ENCODE results near the gene PDZK1IP1. TPM values are rescaled to one million over a fixed set of nuclear protein-coding genes. Genes with fewer than 3 reads are reported as not detected.

PDZK1IP1 gene
- total and polyA plus RNA-seq, 9 donors, result 0.36 to 66.1 (median 0.61) TPM; not detected in 2

DNA sequence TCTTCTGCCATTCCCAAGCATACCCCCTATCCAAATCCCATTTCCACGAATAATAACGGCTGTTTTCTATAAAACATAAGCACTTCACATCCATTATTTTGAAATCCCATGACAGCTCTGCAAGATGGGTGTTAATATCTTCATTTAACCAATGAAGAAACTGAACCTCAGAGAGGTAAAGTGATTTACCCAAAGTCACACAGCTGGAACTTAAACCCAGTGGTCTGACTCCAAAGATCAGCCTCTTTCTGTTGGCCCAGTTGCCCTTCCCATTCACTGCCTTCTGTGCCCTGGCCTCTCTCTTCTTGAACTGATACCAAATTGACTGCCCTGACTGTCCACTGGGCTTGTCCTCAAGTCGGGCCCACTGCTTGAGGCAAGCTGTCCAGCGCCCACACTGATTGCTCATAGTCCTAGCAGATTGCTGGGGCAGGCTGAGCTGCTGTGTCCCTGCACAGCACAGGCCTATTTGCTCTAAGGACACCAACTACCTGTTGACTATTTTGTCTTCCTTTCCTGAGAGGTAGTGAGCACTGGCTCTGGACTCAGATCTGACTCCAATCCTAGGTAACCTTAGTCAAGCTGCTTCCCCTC is 22.9 kb upstream of the PDZK1IP1 start:
- no peaks in the 10 kb centered on the region for H3K4me1 ChIP-seq (ENCODE audit: insufficient read depth)
- WGBS, 3 donors, result 81 to 90% (median 81%) methylated on average over 4 of the region's 4 CpGs
- H3K27me3 ChIP-seq, result no peaks in the 10 kb centered on the region
- DNase-seq, result no peak
- no peak overlapping the region for H3K4me3 ChIP-seq
- no peaks in the 10 kb centered on the region for H3K36me3 ChIP-seq
- H3K9me3 ChIP-seq, result no peaks in the 10 kb centered on the region
- no peak overlapping the region for H3K27ac ChIP-seq
- TF ChIP-seq POLR2A (IDR thresholded peaks at IDR 0.05), result no peak
- TF ChIP-seq, protein P1, sequence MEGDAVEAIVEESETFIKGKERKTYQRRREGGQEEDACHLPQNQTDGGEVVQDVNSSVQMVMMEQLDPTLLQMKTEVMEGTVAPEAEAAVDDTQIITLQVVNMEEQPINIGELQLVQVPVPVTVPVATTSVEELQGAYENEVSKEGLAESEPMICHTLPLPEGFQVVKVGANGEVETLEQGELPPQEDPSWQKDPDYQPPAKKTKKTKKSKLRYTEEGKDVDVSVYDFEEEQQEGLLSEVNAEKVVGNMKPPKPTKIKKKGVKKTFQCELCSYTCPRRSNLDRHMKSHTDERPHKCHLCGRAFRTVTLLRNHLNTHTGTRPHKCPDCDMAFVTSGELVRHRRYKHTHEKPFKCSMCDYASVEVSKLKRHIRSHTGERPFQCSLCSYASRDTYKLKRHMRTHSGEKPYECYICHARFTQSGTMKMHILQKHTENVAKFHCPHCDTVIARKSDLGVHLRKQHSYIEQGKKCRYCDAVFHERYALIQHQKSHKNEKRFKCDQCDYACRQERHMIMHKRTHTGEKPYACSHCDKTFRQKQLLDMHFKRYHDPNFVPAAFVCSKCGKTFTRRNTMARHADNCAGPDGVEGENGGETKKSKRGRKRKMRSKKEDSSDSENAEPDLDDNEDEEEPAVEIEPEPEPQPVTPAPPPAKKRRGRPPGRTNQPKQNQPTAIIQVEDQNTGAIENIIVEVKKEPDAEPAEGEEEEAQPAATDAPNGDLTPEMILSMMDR (IDR thresholded peaks at IDR 0.05), result no peak
- TF ChIP-seq EP300 (IDR thresholded peaks at IDR 0.05), result no peak
- intact Hi-C loops (cut with DNase I), result no loop called here

DNA sequence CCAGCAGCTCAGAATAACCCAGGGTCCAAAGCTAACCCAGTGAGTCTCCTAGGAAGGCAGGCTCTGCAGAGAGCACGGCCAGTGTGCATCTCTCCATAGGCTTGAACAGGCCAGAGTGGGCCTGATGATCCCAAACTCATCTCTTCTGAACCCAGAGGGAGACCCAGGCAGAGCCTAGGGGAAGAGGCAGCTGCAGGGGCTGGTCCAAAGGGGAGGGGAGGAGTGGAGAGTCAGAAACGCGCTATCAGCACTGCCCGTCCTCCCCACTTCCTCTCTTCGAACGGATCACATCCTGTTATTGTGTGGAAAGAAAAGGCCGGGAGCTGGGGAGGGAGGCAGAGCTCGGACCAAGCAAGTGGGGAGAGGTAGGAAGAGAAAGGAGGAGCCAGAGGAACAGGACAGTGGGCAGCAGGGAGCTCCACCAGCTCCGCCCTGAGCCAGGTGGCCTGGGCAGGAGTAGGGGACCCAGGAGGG is 22.0 kb upstream of the PDZK1IP1 start:
- Histone ChIP-seq H3K4me3 (no peak overlapping the region), H3K27me3 (no peaks in the 10 kb centered on the region), H3K9me3 (no peaks in the 10 kb centered on the region), H3K4me1 (ENCODE audit: insufficient read depth) (no peaks in the 10 kb centered on the region), H3K36me3 (no peaks in the 10 kb centered on the region), H3K27ac (no peak overlapping the region)
- intact Hi-C loops (cut with DNase I), result no loop called here
- no peak for DNase-seq
- whole genome bisulfite sequencing, 3 donors, result 34 to 44% (median 35%) methylated on average over 9 of the region's 9 CpGs
- TF ChIP-seq POLR2A (IDR thresholded peaks at IDR 0.05) (no peak), EP300 (IDR thresholded peaks at IDR 0.05) (no peak)
- TF ChIP-seq, protein P1 (IDR thresholded peaks at IDR 0.05), result no peak

DNA sequence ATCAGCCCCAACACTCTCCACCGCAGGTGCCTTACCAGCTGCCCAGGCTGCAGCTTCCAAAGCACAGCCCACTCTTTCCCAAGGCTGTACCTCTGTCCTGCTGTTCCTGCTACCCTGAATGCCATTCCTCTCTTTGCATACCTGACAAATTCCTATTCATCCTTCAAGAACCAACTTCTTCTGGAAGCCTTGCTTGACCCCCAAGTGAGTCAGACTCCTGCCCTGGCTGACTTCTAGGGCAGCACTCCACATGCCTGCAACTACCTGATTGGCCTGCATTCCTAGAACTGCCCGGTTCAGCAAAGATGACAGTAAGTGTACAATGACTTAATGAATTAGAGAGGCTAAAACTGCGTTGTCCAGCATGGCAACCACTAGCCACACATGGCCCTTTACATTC is 20.8 kb upstream of the PDZK1IP1 start:
- DNase-seq, result no peak

DNA sequence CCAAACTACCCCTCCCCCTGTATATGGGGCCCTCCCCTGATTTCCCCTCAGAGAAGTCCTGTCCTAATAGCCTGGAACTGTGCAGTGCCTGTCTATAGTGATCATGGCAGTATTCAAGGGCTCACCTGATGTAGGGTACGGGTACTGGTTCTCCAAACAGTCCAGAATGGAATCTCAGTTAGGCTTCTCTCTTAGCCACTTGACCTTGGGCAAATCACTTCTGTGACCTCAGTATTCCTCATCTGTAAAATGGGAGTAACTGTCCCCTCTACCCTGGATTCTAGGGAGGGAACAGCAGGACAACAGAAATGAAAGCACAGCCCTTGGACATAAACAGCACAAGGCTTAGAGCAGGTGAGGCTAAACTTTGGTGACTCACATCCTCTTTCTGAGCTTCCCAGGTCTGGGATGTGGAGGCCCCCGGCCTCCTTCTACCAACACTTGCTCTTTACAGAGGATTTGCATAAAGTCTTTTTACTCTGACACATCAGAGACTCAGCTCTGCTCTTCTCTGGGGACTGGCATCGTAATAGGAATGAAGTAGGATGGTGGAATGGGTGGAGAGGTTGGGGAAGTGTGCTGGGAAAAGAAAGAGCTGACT is 20.0 kb upstream of the PDZK1IP1 start:
- 77 to 89% (median 81%) methylated on average over 3 of the region's 3 CpGs for WGBS, 3 donors

More for the DNA sequence above, 20.8 kb upstream of the PDZK1IP1 start:
- Histone ChIP-seq H3K27ac (no peak overlapping the region), H3K27me3 (no peaks in the 10 kb centered on the region), H3K4me3 (no peak overlapping the region), H3K36me3 (no peaks in the 10 kb centered on the region), H3K9me3 (no peaks in the 10 kb centered on the region), H3K4me1 (ENCODE audit: insufficient read depth) (no peaks in the 10 kb centered on the region)
- intact Hi-C loops (cut with DNase I), result no loop called here
- 76 to 80% (median 77%) methylated on average over 3 of the region's 3 CpGs for WGBS, 3 donors
- TF ChIP-seq POLR2A (IDR thresholded peaks at IDR 0.05) (no peak), EP300 (IDR thresholded peaks at IDR 0.05) (no peak)
- TF ChIP-seq, protein P1 (IDR thresholded peaks at IDR 0.05), result no peak

More for the DNA sequence above, 20.0 kb upstream of the PDZK1IP1 start:
- Histone ChIP-seq H3K36me3 (no peaks in the 10 kb centered on the region), H3K4me3 (no peak overlapping the region), H3K4me1 (ENCODE audit: insufficient read depth) (no peaks in the 10 kb centered on the region), H3K27ac (no peak overlapping the region), H3K9me3 (no peaks in the 10 kb centered on the region), H3K27me3 (no peaks in the 10 kb centered on the region)
- no peak for DNase-seq
- no peak for TF ChIP-seq EP300 (IDR thresholded peaks at IDR 0.05)
- no peak for TF ChIP-seq POLR2A (IDR thresholded peaks at IDR 0.05)
- TF ChIP-seq, protein P1 (IDR thresholded peaks at IDR 0.05), result no peak
- intact Hi-C loops (cut with DNase I), result no loop called here
